GM12801 (cell line): ENCODE measurements around the gene SERPINF2.

Experiments used
- CTCF ChIP-seq: IDR thresholded peaks from one replicate; pipeline ENCODE4 v1.5.1; 2011; ENCODE audit warnings: control low read depth; ENCODE audit not compliant: insufficient read length; ENCODE audit errors: extremely low read depth

SERPINF2 gene

GRCh38 chr17:1709403-1709951 is 33.2 kb upstream of the SERPINF2 start:
- TF ChIP-seq CTCF: no peak

- no peak for TF ChIP-seq CTCF
These were observed 32.5 kb upstream of the SERPINF2 start, which contains the start of gene TLCD2 for GRCh38 chr17:1709971-1710806. Gene TLCD2 (minus strand): TSS chr17:1710377. CDS start chr17:1710242, 135 bp downstream.

- no peak for TF ChIP-seq CTCF
These were observed 31.7 kb upstream of the SERPINF2 start for GRCh38 chr17:1710807-1711553.

- no peak for TF ChIP-seq CTCF
These were observed 30.9 kb upstream of the SERPINF2 start for GRCh38 chr17:1711804-1712203.

- TF ChIP-seq CTCF: no peak
These were observed 30.4 kb upstream of the SERPINF2 start for GRCh38 chr17:1712271-1712670.

- TF ChIP-seq CTCF: no peak
These were observed 29.4 kb upstream of the SERPINF2 start for GRCh38 chr17:1713160-1713877.
